HCT116 (cell line): ENCODE measurements around the gene TMC3.

Source experiments
- CEBPB ChIP-seq: IDR thresholded peaks from 2 replicates; pipeline ENCODE4 v1.6.1; 2012; ENCODE audit warnings: low read depth
- EGR1 ChIP-seq: IDR thresholded peaks from 2 replicates; pipeline ENCODE4 v1.6.1; 2012; ENCODE audit warnings: low read depth
- ELF1 ChIP-seq: IDR thresholded peaks from 2 replicates; pipeline ENCODE4 v1.6.1; 2012; ENCODE audit warnings: low read depth, borderline replicate concordance
- EZH2 ChIP-seq: fragments of 200-600 bp; sonication (generic); IDR thresholded peaks from 2 replicates; pipeline ENCODE4 v1.6.1; 2017; ENCODE audit warnings: antibody characterized with exemption, mixed run types
- EZH2phosphoT487 ChIP-seq: fragments of 200-600 bp; IDR thresholded peaks from 2 replicates; pipeline ENCODE4 v1.6.1; 2018; ENCODE audit warnings: antibody characterized with exemption, borderline replicate concordance
- POLR2A ChIP-seq: IDR thresholded peaks from 2 replicates; pipeline ENCODE4 v1.7.0; 2011; ENCODE audit warnings: borderline replicate concordance; ENCODE audit not compliant: insufficient read depth, insufficient read length; ENCODE audit errors: extremely low read depth
- TCF7L2 ChIP-seq: IDR thresholded peaks from 2 replicates; pipeline ENCODE4 v1.7.0; 2011; ENCODE audit warnings: borderline replicate concordance, inconsistent platforms; ENCODE audit not compliant: insufficient read depth, insufficient read length; ENCODE audit errors: extremely low read depth
- YY1 ChIP-seq: IDR thresholded peaks from 2 replicates; pipeline ENCODE4 v1.6.1; 2011; ENCODE audit warnings: low read length, low read depth, moderate library complexity, mild to moderate bottlenecking; ENCODE audit not compliant: insufficient replicate concordance; ENCODE audit errors: extremely low read depth
- TF ChIP-seq, protein P1 (sequence below), 3 experiments: fragments of 200-600 bp in 1 of 3; sonication (generic) in 1 of 3; IDR thresholded peaks in 2 of 3; conservative IDR thresholded peaks in 1 of 3; 2 replicates each; pipeline ENCODE4 v1.5.1; 2012 to 2017; ENCODE audit warnings: low read depth in 2 of 3, low read length in 2 of 3, antibody characterized with exemption in 1 of 3, borderline replicate concordance in 1 of 3, control low read depth in 1 of 3, mild to moderate bottlenecking in 1 of 3, mixed read lengths in 1 of 3, mixed run types in 1 of 3, moderate library complexity in 1 of 3; ENCODE audit not compliant: insufficient read depth in 1 of 3

DNA sequence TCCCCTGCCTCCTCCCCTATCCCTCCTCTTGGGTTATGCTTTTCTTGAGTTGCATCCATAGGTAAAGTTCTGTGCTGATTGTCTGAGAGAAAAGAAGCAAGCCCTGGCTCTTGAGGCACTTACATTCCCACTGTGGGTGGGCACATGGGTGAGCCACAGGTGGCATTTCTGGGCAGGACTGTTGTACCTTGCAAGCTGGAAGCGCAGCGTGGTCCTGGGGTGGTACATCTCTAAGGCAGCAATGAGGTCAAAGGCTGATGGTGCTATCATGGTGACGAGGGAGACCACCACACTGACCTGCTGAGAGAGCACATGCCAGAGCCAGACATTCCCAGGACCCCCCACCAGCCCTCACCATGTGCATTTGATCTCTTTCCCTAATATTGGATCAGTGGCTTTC lies 24.7 kb downstream of the TMC3 start:
- TF ChIP-seq POLR2A (no peak), ELF1 (no peak), CEBPB (no peak), EZH2 (no peak), YY1 (no peak), EZH2phosphoT487 (no peak), EGR1 (no peak), TCF7L2 (no peak)
- TF ChIP-seq, protein P1, sequence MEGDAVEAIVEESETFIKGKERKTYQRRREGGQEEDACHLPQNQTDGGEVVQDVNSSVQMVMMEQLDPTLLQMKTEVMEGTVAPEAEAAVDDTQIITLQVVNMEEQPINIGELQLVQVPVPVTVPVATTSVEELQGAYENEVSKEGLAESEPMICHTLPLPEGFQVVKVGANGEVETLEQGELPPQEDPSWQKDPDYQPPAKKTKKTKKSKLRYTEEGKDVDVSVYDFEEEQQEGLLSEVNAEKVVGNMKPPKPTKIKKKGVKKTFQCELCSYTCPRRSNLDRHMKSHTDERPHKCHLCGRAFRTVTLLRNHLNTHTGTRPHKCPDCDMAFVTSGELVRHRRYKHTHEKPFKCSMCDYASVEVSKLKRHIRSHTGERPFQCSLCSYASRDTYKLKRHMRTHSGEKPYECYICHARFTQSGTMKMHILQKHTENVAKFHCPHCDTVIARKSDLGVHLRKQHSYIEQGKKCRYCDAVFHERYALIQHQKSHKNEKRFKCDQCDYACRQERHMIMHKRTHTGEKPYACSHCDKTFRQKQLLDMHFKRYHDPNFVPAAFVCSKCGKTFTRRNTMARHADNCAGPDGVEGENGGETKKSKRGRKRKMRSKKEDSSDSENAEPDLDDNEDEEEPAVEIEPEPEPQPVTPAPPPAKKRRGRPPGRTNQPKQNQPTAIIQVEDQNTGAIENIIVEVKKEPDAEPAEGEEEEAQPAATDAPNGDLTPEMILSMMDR (IDR thresholded peaks at IDR 0.05 in 2 of 3, conservative IDR thresholded peaks at IDR 0.05 in 1 of 3; ENCODE audit: borderline replicate concordance in 1 of 3, insufficient read depth in 1 of 3, low read depth in 2 of 3, low read length in 2 of 3): no peak
